ENCODE measurements around the gene ELANE.

DNA sequence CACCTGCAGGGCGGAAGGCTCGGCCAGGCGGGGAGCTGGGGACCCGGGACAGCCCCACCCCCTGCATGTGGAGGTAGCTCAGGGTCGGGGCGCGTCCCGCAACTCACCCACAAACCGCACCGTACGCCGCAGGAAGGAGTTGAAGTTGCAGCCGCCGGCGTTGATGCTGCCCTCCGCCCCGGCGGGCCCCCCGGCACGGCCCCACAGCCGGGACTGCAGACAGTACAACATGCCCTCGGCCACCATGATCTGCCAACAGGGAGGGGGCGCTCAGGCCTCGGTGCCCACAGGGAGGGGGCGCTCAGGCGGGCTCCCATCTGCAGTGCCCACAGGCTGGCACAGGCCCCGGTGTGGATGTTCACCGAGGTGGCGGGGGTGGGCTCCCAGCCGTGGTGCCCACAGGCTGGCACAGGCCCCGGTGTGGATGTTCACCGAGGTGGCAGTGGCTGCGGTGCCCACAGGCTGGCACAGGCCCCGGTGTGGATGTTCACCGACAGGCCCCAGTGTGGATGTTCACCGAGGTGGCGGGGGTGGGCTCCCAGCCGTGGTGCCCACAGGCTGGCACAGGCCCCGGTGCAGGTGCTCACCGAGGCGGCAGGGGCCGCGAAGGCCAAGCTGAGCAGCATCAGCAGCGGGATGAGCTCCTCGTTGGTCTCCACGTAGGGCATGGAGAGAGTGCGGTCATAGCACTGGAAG, 36.9 kb upstream of the ELANE start:
- TF ChIP-seq, protein P1, sequence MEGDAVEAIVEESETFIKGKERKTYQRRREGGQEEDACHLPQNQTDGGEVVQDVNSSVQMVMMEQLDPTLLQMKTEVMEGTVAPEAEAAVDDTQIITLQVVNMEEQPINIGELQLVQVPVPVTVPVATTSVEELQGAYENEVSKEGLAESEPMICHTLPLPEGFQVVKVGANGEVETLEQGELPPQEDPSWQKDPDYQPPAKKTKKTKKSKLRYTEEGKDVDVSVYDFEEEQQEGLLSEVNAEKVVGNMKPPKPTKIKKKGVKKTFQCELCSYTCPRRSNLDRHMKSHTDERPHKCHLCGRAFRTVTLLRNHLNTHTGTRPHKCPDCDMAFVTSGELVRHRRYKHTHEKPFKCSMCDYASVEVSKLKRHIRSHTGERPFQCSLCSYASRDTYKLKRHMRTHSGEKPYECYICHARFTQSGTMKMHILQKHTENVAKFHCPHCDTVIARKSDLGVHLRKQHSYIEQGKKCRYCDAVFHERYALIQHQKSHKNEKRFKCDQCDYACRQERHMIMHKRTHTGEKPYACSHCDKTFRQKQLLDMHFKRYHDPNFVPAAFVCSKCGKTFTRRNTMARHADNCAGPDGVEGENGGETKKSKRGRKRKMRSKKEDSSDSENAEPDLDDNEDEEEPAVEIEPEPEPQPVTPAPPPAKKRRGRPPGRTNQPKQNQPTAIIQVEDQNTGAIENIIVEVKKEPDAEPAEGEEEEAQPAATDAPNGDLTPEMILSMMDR (IDR thresholded peaks at IDR 0.05; ENCODE audit: borderline replicate concordance, extremely low read depth, low read length, poor library complexity, severe bottlenecking): no peak
- no peak for TF ChIP-seq EZH2 (IDR thresholded peaks at IDR 0.05; ENCODE audit: borderline replicate concordance, low read depth, low read length, severe bottlenecking)
